HG03442 (cell line): ENCODE data around the gene RPE65.
"Not testable (repeated sequence)": the region's sequence is repeated elsewhere in the genome, so short reads cannot be mapped to it uniquely, and the experiment has no call there.

Source experiments
- ATAC-seq: cut with Tn5 transposase; IDR thresholded peaks from one replicate; pipeline ENCODE4 v1.9.1; 2021; ENCODE audit warnings: mild to moderate bottlenecking, moderate library complexity; ENCODE audit not compliant: unreplicated experiment

Gene RPE65

DNA sequence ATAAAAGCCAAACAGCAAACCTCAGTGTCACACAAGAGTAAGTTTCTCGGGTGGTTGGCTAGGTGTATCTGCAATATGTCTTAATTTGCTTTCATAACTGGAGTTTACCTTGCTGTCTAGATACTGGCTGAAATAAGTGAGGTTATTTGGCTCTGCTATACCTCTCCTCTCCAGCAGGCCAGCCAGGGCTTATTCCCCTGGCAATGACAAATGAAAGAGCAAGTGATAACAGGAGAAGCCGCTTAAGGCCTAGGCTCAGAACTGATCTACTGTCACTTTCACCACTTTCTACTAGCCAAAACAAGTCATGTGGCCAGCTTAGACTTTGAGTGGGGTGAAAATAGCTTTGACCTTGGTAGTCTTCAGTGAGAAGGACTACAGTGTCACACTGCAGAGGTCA lies 4.8 kb upstream of the RPE65 start:
- ATAC-seq = peak; percentile 65

DNA sequence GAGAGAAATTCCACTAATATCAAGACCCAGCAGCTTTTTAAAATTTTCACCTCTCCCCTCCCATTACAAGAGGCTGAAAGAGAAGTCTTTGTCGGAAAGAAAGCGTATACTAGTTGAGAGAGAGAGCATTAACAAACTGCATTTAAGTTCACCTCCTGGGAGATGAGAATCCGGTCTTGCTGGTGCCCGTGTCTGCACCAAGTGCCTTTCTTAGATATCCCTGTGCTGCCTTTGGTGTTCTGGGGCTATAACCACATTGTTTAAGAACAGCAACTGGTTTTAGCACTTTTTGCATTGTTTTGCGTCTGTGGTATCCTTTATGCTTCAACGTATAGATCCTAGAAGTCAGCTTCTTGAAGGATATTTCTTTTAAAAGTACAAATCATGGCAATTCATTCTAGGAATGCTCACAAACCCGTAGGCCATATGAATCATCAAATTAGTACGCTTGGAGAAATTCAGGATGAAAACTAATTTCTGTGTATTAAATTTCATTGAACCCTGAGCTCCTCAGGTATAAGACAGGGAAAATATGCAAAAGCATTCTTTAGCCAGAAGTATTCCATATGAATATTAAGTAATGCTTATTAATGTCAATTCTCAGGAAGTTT lies 3.4 kb upstream of the RPE65 start:
- ATAC-seq = no peak

DNA sequence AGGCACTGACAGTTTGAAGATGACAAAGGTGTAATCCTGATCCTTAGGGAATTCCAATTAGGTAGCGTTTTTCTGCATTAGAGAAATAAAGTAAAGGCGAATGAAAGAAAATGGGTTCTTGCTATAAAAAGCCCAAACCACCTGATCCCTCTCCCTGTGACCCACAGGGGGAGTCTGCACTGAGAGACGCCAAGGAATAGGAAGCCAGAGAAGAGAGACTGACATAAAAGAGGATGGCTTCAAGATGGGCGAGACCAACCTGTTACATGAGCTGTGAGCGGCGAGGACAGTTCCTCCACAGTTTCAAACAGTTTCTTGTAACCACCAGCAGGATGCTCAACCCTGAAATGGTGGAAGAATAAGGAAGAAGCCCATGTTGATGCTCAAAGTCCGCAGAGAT lies 1.4 kb downstream of the RPE65 start:
- ATAC-seq = no peak

DNA sequence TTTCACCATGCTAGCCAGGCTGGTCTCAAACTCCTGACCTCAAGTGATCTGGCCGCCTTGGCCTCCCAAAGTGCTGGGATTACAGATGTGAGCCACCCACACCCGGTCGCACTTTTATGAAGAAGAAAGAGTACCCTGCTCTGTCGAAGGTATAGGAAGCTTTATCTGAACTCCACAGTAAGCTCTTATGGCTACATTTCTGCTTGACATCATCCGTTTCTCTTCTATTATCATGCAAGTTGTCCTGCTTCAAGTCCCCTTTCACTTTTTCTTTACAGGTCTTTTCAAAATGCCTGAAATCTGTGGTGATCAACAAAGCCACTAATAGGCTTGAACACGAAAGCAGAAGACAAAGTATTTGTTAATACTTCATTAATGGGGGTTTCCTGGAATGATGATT lies 4.0 kb downstream of the RPE65 start:
- ATAC-seq = no peak

DNA sequence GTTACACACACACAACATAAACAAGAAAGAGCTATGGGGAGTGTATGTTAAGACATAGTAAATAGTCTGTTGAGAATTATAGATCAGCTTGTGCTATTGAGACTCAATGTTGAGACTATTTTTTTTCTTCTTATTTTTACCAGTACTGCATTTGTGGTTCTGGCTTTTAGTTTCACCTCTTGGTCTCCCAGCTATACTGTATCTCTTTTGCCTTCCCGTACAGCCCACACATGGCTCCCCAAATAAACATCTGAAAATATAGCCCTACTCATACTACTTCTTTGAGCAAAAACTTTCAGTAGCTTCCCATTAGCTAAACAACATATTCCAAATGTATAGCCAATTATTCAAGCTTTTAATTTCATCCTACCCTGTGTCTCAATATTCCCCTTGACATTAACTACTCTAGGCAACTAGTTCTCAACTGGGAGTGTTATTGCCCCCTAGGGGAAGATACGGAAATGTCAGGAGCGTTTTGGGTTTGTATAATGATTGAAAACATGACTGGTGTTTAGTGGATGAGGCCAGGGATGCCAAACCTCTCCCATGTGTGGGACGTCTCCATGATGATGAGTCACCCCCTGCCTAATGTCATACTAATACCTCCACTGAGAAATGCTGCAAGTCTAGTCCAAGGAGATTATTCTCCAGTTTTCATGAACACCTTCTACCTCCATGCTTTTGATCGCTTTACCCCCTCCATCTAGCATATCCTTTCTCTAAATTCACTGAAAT lies 6.8 kb downstream of the RPE65 start:
- peak; percentile 86 for ATAC-seq

DNA sequence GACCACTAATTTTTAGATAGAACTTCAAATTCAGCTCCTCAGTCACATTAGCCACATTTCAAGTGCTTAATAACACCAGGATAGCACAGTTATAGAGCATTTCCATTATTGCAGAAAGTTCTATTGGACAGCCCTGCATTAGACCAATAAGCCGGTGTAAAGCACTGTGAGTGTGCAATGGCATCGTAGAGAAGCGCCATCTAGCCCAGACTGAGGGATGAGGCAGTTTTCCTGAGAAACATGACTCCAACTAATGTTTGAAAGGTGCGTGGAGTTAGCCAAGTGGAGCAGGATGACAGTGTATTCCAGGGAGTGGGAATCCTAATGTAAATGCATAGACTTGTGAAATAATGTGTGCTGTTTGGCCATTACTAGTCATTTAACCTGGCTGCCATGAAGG lies 7.7 kb downstream of the RPE65 start:
- ATAC-seq = no peak

DNA sequence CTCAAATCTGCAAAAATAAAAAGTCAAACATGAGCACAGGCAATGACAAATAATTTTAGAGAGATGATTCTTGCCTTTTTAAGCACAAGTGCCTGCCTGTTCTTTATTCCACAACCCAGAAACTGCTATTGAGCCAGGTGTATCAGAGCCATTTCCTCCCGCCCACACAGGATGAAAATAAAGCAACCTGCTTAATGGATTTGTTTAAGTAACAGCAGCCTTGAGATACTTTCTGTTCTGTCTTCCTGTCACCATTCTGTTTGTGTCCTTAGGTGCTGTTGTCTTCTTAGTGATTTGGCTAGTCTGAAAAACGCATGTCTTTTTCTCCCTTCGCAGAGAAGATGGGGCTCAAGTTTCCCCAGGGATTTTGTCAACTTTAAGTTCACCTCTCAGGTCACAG lies 11.4 kb downstream of the RPE65 start:
- ATAC-seq = no peak

DNA sequence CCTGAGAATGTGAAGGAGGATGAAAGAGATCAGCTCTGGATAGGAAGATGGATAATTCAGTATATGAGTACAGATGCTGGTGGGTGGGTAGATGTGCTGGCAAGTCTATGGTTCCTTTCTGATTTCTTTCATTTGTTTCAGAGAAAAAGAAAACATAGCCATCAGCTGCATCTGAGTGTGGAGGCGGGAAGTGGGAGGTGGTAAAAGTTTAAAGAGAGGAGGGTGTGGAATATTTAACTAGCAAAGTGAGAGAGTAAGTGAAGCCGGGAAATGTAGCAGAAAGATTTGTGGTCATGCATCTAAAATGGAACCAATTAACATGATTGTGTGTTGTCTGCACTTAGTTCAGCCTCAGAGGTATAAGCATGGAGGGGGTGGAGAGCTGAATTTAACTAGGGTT lies 16.4 kb downstream of the RPE65 start:
- no peak for ATAC-seq

DNA sequence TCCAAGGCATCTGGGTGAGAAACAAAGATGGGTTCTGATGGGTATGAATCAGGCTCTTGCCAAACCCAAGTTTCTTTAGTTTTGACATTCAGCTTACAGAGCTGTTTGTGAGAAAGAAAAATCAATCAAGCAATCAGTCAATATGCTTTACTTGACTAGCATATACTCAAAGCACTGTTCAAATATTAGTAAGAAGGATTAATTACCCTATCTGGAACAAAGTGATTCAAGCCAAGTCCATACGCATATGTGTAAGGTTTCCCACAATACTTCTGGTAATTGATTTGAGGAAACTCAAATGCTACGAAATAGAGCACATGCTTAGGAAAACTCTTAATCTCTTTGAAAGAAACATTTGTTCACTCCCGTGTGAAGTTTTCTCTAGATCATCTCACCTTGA lies 18.7 kb downstream of the RPE65 start:
- no peak for ATAC-seq

DNA sequence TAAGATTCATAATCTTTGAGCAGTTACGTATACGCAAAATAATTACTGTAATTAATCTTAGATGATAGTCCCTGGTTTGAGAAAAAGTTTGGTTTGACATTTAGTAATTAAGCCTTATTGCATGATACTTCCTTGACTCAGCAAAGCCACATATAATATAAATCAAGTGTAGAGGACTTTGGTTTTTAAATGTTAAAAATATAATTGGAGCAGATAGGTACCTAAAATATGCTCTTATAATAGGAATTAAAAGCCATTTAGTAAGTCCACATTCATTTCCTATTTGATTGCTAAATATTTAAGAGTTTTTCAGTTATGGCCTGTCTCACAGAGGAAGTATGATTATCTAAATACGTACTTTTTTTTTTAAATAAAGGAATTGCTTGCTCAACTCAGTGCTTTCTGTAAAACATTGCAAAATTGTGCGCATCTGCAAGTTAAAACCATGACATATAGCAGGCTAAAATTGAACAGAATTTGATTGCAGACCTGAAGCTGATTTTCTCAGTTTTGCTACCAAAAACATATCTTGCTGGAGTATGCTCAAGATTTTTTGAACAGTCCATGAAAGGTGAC lies 20.4 kb downstream of the RPE65 start:
- no peak for ATAC-seq

DNA sequence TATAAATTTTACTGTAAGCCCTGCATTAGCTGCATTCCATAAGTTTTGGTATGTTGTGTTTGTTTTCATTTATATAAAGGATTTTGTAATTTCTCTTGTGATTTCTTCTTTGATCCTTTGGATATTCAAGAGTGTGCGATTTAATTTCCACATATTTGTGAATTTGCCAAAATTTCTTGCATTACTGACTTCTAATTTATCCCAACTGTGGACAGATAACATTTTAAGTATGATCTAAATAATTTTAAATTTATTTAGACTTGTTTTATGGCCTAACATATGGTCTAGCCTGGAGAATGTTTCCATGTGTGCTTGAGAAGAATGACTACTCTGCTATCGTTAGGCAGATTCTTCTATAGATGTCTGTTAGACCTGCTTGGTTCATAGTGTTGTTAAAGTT lies 23.2 kb downstream of the RPE65 start:
- no peak for ATAC-seq

DNA sequence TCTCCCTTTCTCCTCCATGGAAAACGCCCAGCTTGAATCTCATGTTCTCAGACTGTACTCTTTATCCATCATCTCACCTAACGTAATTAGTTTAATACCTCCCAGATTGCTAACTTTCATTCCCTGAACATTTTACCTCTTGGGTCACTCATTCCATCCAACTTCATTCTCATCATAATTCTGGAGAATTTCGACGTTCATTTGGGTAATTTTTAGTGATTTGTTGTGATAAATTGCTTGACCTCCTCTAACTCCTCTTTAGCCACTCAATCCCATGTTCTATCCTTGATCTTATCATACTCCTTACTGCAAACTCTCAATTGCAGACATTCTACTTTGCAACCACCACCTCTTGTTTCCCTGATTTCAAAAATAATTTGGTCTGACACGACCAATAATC lies 28.4 kb downstream of the RPE65 start:
- no peak for ATAC-seq

DNA sequence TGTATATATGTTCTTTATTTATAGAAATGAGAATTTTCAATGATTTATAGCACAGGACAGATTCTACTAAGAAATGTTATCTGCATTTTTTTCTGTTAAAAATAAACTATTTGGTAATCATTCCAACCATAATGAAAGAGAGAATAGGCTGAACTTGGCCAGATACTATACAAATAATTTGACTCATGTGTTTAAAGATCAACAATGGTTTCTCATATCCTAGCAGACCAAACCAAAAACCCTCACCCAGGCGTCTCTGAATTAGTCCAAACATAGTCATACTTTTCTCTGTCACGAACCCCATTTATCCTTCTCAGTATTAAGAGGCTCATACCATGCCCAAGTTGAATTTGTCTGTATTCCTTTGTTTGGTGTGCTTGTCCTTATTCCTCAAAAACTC lies 40.3 kb downstream of the RPE65 start:
- ATAC-seq = no peak

DNA sequence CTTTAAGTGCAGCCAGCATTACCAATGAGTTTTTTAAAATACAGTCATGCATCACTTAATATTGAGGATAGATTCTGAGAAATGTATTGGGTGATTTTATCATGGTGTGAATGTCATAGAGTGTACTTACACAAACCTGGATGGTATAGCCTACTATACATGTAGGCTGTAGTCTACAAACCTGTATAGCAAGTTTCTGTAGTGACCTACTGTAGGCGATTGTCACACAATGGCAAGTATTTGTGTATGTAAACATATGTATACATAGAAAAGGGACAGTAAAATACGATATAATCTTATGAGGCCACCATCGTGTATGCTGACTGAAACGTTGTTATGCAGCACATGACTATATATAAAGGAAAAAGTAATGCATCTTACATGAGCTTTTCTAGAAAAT lies 48.2 kb downstream of the RPE65 start:
- no peak for ATAC-seq

DNA sequence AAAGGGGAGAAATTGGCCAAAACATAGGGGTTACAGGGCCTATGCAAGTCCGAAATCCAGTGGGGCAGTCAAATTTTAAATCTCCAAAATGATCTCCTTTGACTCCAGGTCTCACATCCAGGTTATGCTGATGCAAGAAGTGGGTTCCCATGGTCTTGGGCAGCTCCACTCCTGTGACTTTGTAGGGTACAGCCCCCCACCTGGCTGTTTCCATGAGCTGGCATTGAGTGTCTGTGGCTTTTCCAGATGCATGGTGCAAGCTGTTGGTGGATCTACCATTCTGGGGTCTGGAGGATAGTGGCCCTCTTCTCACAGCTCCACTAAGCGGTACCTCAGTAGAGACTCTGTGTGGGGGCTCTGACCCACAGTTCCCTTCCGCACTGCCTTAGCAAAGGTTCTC lies 54.2 kb downstream of the RPE65 start:
- ATAC-seq = not testable (repeated sequence)

DNA sequence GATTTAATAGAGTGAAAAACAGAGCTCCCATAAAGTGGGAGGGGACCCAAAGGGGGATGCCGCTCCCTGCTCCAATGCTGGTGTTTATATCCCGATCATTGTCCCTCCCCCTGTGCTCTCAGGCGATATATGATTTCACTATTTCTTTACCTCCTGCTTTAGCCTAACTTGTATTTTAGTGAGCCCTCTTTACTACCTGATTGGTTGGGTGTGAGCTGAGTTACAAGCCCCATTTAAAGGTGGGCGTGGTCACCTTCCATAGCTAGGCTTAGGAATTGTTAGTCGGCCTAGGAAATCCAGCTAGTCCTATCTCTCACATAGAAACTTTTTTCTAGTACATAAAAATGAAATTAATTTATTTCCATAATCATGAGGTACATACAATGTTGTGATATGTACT lies 57.3 kb downstream of the RPE65 start:
- not testable (repeated sequence) for ATAC-seq

DNA sequence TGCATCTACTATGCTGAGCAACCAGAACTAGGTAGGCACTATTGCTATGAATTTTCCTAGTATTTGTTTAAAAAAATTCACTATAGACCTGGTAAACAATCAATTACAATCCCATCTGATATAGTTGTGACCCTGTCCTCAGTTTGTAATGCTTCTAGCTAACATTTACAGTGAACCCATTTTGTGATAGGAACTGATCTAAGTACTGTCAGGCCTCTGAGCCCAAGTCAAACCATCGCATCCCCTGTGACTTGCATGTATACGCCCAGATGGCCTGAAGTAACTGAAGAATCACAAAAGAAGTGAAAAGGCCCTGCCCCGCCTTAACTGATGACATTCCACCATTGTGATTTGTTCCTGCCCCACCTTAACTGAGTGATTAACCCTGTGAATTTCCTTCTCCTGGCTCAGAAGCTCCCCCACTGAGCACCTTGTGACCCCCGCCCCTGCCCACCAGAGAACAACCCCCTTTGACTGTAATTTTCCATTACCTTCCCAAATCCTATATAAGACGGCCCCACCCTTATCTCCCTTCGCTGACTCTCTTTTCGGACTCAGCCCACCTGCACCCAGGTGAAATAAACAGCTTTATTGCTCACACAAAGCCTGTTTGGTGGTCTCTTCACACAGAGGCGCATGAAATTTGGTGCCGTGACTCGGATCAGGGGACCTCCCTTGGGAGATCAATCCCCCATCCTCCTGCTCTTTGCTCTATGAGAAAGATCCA lies 63.8 kb downstream of the RPE65 start:
- not testable (repeated sequence) for ATAC-seq

DNA sequence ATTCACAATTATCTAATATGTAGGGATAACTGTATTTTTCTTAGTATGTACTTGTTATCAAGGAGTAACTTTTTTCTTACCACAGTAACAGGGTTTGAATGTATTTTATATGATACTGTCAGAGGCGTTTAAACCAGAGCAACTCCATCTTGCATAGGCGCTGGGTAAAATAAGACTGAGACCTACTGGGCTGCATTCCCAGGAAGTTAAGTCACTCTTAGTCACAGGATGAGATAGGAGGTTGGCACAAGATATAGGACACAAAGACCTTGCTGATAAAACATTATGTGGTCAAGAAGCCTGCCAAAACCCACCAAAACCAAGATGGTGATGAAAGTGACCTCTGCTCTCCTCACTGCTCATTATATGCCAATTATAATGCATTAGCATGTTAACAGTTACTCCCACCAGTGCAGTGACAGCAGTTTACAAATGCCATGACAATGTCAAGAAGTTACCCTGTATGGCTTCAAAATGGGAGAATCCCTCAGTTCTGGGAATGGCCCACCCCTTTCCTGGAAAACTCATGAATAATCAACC lies 64.8 kb downstream of the RPE65 start:
- no peak for ATAC-seq

DNA sequence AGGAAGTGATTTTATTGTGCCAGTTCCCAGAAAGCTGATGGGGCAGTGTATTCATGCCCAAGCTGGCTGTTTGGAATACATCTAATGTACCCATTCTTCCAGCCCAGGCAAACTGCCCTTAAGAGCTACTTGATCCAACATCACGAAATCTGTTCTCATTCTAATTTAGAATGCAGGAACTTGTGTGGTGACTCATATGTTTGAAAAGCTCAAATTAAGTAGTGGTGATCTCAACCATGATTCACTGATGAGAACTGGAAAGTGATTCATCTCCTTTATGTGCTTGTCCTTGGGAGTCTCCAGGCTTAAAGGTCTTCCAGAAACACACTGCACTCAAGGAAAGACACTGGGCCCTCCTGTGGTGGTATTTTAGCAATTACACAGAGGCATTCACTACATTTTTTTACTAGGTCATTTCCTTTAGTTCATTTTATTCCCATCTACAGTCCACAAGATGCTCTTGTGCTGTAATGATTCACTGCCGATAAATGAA lies 65.4 kb downstream of the RPE65 start:
- no peak for ATAC-seq

DNA sequence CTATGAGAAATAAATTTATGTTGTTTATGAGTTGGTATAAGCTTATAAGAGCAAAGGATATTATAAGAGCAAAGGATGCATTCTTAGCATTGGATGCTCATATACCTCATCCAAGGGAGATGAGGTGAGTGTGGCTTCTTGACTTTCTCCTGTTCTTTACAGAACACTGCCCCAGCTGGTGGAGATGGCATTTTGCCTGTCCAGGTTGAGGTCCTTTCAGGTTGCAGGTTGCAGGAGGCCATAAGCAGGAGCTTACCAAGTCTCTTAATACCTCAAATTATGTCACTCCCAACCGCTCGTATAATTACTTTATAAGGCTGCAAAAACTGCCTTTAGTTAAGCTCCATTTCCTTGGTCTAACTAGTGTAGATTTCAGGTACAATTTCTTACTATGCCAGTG lies 66.7 kb downstream of the RPE65 start:
- no peak for ATAC-seq

DNA sequence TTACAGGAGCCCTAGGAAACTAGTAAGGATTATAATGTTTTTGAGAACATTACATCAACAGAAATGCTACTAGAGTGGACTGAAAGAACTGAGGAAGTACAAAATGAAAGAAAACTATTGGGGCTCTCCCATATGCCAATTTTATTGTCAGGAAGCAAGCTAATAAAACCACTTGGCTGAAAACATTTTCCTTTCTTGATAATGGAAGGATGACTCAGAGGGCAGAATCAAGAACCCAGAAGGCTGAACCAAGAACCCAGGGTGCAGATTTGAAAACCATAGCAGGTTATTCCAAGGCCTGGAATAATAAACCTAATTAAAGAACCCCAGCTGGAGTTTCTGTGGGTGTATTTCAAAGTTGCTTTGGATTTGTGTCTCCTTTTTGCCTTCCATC lies 70.7 kb downstream of the RPE65 start:
- no peak for ATAC-seq
